ENCODE results near the gene ACTG2.

Gene ACTG2

DNA sequence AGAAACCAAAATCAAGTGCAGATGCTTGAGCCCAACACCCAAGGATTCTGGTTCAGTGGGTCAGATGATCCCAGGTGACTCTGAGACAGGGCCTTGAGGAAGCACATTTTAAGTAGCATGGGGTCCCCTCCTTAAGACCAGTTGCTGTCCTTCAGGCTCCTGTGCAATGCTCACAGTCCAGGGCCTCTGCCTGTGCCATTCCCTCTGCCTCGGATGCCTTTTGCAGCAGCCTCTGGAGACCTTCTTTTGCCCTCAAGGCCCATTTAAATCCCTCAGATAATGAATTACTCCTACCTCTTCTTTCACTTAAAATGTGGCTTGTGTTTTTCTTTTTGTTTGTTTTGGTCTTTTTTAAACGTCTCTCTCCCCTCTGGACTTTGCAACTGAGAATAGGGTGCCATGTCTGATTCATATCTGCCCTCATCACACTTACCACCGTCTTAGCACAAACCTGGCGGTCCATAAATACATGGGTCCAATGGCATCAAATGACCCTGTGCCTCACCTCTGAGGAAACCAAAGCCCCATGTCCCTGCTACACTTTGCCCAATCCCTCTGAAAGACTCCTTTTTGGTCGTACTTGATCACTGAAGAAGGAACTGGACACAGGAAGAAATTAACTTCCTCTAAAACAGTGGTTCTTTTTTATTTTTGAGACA lies 14.2 kb downstream of the ACTG2 start:
- no peaks in the 10 kb centered on the region for H3K4me1 ChIP-seq (ENCODE audit: control insufficient read depth, insufficient read depth, low read length)
- H3K9ac ChIP-seq (ENCODE audit: low read depth, low read length), result no peak overlapping the region
- H3K9me3 ChIP-seq (ENCODE audit: control insufficient read depth, insufficient read depth, low read length), result no peaks in the 10 kb centered on the region
- no peak overlapping the region for H3K4me3 ChIP-seq (ENCODE audit: low read depth, low read length)
- no peaks in the 10 kb centered on the region for H3K27me3 ChIP-seq (ENCODE audit: control insufficient read depth, insufficient read depth, low read length)
- no peaks in the 10 kb centered on the region for H3K36me3 ChIP-seq (ENCODE audit: control insufficient read depth, insufficient read depth, low read length)

DNA sequence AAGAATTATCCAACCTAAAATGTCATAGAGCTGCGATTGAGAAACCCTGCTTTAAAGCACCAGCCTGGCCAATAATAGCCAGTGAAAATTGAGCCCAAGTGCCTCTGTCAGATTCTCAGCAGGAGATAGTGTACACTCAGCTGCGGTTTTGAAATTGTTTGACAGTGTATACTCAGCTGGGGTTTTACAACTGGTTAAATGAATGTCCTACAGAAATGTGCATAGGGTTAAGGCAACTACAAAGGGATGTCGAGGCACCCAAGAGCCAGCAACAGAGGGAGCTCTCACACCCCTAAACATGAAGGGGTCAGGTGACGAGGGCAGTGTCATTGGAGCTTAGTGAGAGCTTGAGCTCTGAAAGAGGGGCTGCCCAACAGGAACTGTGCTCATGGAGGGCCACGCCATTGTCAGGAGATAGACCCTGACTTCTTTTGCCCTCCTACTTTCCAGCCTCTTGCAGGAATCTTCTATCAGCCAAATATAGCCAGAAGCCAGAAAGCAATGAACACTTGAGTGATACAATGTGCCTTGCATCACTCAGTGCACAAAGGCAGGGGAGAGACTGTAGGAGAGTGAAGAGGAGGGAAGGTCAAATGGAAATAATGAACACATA lies 15.1 kb downstream of the ACTG2 start:
- Histone ChIP-seq H3K4me3 (ENCODE audit: low read depth, low read length) (no peak overlapping the region), H3K4me1 (ENCODE audit: control insufficient read depth, insufficient read depth, low read length) (no peaks in the 10 kb centered on the region), H3K9ac (ENCODE audit: low read depth, low read length) (no peak overlapping the region), H3K27me3 (ENCODE audit: control insufficient read depth, insufficient read depth, low read length) (no peaks in the 10 kb centered on the region), H3K9me3 (ENCODE audit: control insufficient read depth, insufficient read depth, low read length) (no peaks in the 10 kb centered on the region), H3K36me3 (ENCODE audit: control insufficient read depth, insufficient read depth, low read length) (no peaks in the 10 kb centered on the region)

DNA sequence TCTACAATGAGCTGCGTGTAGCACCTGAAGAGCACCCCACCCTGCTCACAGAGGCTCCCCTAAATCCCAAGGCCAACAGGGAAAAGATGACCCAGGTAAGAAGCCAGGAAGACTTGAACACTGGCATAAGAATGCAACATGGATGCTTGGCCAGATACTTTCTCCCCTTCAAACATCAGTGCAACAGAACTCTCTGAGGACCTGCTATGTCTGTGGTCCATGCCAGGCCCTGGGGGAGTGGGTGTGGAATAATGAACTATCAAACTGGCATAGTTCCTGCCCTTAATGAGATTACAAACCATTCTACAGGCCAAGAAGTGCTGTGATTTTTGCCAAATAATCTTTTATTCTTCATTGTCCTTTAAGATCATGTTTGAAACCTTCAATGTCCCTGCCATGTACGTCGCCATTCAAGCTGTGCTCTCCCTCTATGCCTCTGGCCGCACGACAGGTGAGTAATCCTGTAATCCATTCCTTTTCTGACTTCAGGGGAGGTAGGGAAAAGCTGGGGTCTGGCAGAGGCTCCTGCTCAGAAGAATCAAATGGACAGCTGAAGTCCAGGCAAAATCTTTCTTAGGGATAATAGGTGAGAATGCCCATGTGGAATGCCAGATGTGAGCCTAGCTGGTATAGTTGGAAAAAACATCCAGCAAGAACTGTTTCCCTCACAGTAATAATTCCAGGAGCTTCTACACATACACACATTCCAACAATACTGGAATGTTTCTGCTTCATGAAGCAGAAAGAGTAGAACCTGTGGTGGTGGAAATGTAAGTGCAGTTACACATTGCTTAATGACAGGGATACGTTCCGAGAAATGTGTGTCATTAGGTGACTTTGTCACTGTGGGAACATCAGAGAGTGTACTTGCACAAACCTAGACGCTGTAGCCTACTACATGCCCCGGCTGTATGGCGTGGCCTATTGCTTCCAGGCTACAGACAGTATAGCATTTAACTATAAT lies 16.2 kb downstream of the ACTG2 start:
- Histone ChIP-seq H3K9ac (ENCODE audit: low read depth, low read length) (no peak overlapping the region), H3K4me1 (ENCODE audit: control insufficient read depth, insufficient read depth, low read length) (no peaks in the 10 kb centered on the region), H3K4me3 (ENCODE audit: low read depth, low read length) (no peak overlapping the region), H3K36me3 (ENCODE audit: control insufficient read depth, insufficient read depth, low read length) (no peaks in the 10 kb centered on the region), H3K27me3 (ENCODE audit: control insufficient read depth, insufficient read depth, low read length) (no peaks in the 10 kb centered on the region), H3K9me3 (ENCODE audit: control insufficient read depth, insufficient read depth, low read length) (no peaks in the 10 kb centered on the region)

DNA sequence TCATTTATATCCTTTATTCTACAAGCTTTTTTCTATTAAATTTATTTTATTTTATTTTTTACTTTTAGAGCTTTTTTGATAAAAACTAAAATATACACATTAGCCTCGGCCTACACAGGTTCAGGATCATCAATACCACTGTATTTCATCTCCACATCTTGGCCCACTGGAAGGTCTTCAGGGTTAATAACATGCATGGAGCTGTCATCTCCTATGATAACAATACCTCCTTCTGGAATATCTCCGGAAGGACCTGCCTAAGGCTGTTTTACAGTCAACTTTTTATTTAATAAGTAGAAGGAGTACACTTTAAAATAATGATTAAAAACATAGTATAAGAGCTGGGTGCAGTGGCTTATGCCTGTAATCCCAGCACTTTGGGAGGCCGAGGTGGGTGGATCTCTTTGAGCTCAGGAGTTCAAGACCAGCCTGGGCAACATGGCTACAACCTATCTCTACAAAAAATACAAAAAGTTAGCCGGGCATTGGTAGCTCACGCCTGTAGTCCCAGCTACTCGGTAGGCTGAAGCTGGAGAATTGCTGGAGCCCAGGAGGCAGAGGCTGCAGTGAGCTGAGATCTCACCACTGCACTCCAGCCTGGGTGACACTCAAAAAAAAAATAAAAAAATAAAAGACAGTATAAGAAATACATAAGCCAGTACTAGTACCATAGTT lies 18.2 kb downstream of the ACTG2 start:
- no peaks in the 10 kb centered on the region for H3K36me3 ChIP-seq (ENCODE audit: control insufficient read depth, insufficient read depth, low read length)
- H3K27me3 ChIP-seq (ENCODE audit: control insufficient read depth, insufficient read depth, low read length), result no peaks in the 10 kb centered on the region
- H3K9ac ChIP-seq (ENCODE audit: low read depth, low read length), result no peak overlapping the region
- H3K9me3 ChIP-seq (ENCODE audit: control insufficient read depth, insufficient read depth, low read length), result no peaks in the 10 kb centered on the region
- H3K4me1 ChIP-seq (ENCODE audit: control insufficient read depth, insufficient read depth, low read length), result no peaks in the 10 kb centered on the region
- H3K4me3 ChIP-seq (ENCODE audit: low read depth, low read length), result no peak overlapping the region

DNA sequence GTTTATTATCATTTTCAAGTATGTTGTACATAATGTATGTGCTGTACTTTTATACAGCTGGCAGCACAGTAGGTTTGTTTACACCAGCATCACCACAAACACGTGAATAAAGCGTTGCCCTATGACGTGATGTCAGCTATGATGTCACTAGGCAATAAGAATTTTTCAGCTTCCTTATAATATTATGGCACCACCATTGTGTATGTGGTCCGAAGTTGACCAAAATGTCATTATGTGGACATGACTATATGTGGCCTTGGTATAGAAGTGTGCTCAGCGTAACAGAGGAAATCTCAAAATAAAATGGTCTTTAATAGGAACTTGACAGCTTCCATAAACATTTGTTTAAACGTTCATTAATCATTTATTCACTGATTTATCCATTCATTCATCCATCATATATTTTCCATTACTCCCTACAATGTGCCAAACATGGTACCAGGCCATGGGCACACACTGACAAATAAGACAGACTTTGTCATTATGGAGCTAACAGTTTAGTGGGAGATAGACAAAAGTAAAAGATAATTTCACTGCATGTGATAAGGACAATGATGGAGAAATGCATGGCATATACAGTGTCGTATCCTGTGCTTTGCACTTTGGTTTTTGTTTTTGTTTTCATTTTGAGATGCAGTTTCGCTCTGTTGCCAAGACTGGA lies 18.9 kb downstream of the ACTG2 start:
- no peaks in the 10 kb centered on the region for H3K9me3 ChIP-seq (ENCODE audit: control insufficient read depth, insufficient read depth, low read length)
- H3K36me3 ChIP-seq (ENCODE audit: control insufficient read depth, insufficient read depth, low read length), result no peaks in the 10 kb centered on the region
- H3K27me3 ChIP-seq (ENCODE audit: control insufficient read depth, insufficient read depth, low read length), result no peaks in the 10 kb centered on the region
- no peaks in the 10 kb centered on the region for H3K4me1 ChIP-seq (ENCODE audit: control insufficient read depth, insufficient read depth, low read length)
- no peak overlapping the region for H3K4me3 ChIP-seq (ENCODE audit: low read depth, low read length)
- no peak overlapping the region for H3K9ac ChIP-seq (ENCODE audit: low read depth, low read length)

DNA sequence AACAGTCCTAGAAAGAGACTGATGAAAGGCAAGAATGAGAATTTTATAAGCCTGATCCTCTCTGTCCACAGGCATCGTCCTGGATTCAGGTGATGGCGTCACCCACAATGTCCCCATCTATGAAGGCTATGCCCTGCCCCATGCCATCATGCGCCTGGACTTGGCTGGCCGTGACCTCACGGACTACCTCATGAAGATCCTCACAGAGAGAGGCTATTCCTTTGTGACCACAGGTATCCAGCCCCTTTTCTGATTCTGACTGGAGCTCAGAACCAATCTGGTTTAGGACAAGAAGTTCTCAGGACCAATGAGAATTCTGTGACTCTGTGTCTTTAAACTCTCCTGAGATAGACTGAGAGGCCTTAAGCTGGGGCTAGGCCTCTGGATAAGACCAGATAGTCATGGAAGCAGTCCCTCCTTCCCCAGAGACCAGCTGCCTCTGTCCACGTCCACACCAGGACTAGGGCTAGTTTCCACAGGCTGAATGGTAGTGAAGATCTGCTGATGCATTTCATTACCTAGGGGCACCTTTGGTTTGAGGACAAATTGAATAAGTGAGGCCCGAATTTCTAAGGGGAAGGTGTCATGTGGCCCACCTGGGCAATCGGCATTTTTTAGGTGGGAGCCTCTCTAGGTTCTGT lies 20.7 kb downstream of the ACTG2 start:
- no peak overlapping the region for H3K9ac ChIP-seq (ENCODE audit: low read depth, low read length)
- H3K9me3 ChIP-seq (ENCODE audit: control insufficient read depth, insufficient read depth, low read length), result no peaks in the 10 kb centered on the region
- H3K4me3 ChIP-seq (ENCODE audit: low read depth, low read length), result no peak overlapping the region
- no peaks in the 10 kb centered on the region for H3K27me3 ChIP-seq (ENCODE audit: control insufficient read depth, insufficient read depth, low read length)
- no peaks in the 10 kb centered on the region for H3K36me3 ChIP-seq (ENCODE audit: control insufficient read depth, insufficient read depth, low read length)
- H3K4me1 ChIP-seq (ENCODE audit: control insufficient read depth, insufficient read depth, low read length), result no peaks in the 10 kb centered on the region

DNA sequence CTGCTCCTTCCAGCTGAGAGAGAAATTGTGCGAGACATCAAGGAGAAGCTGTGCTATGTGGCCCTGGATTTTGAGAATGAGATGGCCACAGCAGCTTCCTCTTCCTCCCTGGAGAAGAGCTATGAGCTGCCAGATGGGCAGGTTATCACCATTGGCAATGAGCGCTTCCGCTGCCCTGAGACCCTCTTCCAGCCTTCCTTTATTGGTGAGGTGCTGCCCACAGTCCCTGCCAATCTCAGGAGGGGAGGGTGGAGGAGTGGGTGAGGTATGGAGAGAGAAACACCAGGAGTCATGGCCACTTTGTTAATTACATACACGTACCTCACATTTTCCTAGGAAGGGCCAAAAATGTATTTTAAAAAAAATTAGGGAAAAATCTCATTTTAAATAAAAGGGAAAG lies 21.9 kb downstream of the ACTG2 start:
- Histone ChIP-seq H3K36me3 (ENCODE audit: control insufficient read depth, insufficient read depth, low read length) (no peaks in the 10 kb centered on the region), H3K4me1 (ENCODE audit: control insufficient read depth, insufficient read depth, low read length) (no peaks in the 10 kb centered on the region), H3K9me3 (ENCODE audit: control insufficient read depth, insufficient read depth, low read length) (no peaks in the 10 kb centered on the region), H3K9ac (ENCODE audit: low read depth, low read length) (no peak overlapping the region), H3K27me3 (ENCODE audit: control insufficient read depth, insufficient read depth, low read length) (no peaks in the 10 kb centered on the region), H3K4me3 (ENCODE audit: low read depth, low read length) (no peak overlapping the region)

DNA sequence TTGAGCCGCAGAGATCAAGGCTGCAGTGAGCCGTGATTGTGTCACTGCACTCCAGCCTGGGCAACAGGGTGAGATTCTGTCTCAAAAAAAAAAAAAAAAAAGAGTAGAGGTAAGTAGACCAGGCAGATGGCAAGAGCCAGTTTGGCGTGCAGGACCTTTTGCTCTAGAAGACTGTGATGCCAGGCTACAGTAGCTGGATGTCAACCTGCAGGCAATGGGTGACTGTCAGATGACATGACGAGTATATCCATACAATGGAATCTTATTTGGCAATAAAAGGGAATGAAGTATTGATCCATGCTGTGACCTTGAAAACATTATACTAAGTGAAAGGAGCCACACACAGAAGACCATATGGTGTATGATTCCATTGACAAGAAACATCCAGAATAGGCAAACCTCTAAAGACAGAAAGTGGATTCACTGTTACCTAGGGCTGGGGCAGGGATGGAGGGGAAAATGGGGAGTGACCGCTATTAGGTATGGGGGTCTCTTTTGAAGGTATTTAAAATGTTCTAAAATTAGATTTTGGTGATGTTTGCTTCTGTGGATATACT lies 22.7 kb downstream of the ACTG2 start:
- no peaks in the 10 kb centered on the region for H3K9me3 ChIP-seq (ENCODE audit: control insufficient read depth, insufficient read depth, low read length)
- no peaks in the 10 kb centered on the region for H3K36me3 ChIP-seq (ENCODE audit: control insufficient read depth, insufficient read depth, low read length)
- no peaks in the 10 kb centered on the region for H3K27me3 ChIP-seq (ENCODE audit: control insufficient read depth, insufficient read depth, low read length)
- H3K4me3 ChIP-seq (ENCODE audit: low read depth, low read length), result no peak overlapping the region
- no peaks in the 10 kb centered on the region for H3K4me1 ChIP-seq (ENCODE audit: control insufficient read depth, insufficient read depth, low read length)
- no peak overlapping the region for H3K9ac ChIP-seq (ENCODE audit: low read depth, low read length)

DNA sequence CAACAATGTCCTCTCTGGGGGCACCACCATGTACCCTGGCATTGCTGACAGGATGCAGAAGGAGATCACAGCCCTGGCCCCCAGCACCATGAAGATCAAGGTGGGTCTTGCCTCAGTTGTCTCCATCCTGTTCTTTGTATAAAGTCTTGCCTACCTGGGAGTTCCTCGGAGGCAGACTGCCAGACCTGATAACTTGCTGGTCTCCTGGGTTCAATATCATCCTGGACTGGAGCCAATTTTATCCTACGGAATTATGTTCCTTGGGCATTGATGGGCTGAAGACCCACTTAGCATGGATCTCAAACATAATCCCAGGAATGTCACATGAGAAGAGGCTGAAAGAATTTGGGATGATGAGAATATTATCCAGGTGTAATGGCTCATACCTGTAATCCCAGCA lies 23.9 kb downstream of the ACTG2 start:
- peaks cover 8% of the 10 kb centered on the region for H3K4me1 ChIP-seq (ENCODE audit: control insufficient read depth, insufficient read depth, low read length)
- no peaks in the 10 kb centered on the region for H3K9me3 ChIP-seq (ENCODE audit: control insufficient read depth, insufficient read depth, low read length)
- H3K27me3 ChIP-seq (ENCODE audit: control insufficient read depth, insufficient read depth, low read length), result no peaks in the 10 kb centered on the region
- no peak overlapping the region for H3K4me3 ChIP-seq (ENCODE audit: low read depth, low read length)
- H3K36me3 ChIP-seq (ENCODE audit: control insufficient read depth, insufficient read depth, low read length), result no peaks in the 10 kb centered on the region
- no peak overlapping the region for H3K9ac ChIP-seq (ENCODE audit: low read depth, low read length)

DNA sequence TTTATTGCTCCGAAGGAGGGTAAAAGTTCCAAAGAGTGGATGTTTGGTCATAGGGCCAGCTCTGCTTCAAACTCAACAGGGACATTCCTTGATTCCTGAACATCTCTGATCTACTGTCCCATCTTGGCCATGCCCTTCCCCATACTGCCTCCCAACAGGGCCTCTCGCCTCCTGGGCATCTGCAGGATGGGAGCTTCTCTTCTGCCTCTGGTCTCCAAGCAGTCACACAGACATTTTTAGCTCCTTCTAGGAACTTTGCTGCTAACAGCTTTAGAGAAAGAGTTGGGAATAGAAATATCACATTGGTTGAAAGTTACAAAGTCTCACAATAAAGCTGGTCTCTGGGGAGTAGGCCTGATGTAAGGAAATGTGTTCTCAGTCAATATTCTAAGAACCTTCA lies 24.5 kb downstream of the ACTG2 start:
- H3K36me3 ChIP-seq (ENCODE audit: control insufficient read depth, insufficient read depth, low read length), result no peaks in the 10 kb centered on the region
- H3K9me3 ChIP-seq (ENCODE audit: control insufficient read depth, insufficient read depth, low read length), result no peaks in the 10 kb centered on the region
- H3K27me3 ChIP-seq (ENCODE audit: control insufficient read depth, insufficient read depth, low read length), result no peaks in the 10 kb centered on the region
- no peak overlapping the region for H3K4me3 ChIP-seq (ENCODE audit: low read depth, low read length)
- peaks cover 8% of the 10 kb centered on the region for H3K4me1 ChIP-seq (ENCODE audit: control insufficient read depth, insufficient read depth, low read length)
- no peak overlapping the region for H3K9ac ChIP-seq (ENCODE audit: low read depth, low read length)
